ENCODE data around the gene UPK3A. TPM values are rescaled to one million over a fixed set of nuclear protein-coding genes. Genes with fewer than 3 reads are reported as not detected.

Gene UPK3A
- total and polyA plus RNA-seq, 2 of the 13 experiments (the other 11 are each of a cell fraction or from before 2014, with no cell fraction given): 10.5 to 13.8 TPM

DNA sequence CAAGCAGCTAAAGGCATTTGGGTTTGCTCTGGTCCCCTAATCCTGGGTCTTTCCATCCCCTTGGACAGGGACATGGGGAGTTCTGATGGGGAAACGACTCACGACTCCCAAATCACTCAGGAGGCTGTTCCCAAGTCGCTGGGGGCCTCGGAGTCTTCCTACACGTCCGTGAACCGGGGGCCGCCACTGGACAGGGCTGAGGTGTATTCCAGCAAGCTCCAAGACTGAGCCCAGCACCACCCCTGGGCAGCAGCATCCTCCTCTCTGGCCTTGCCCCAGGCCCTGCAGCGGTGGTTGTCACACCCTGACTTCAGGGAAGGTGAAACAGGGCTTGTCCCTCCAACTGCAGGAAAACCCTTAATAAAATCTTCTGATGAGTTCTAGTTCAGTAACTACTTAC, 10.7 kb downstream of the UPK3A start:
- Histone ChIP-seq H3K79me2 (ENCODE audit: insufficient read depth, low read length) (no peaks in the 10 kb centered on the region), H4K20me1 (ENCODE audit: insufficient read depth, low read length) (no peaks in the 10 kb centered on the region), H3K9ac (ENCODE audit: insufficient read depth, low read depth, low read length) (no peak overlapping the region), H3K36me3 (replicated peaks in 1 of 2; ENCODE audit: control insufficient read depth in 1 of 2, insufficient read depth in 2 of 2, low read length in 2 of 2) (no peaks in the 10 kb centered on the region; a peak in 1 of 5 replicates), H2AFZ (ENCODE audit: low read length) (no peak overlapping the region), H3K4me2 (ENCODE audit: low read depth, low read length) (no peak overlapping the region), H3K9me3 (ENCODE audit: low read length) (no peaks in the 10 kb centered on the region), H3K27me3 (ENCODE audit: control insufficient read depth in 1 of 2, insufficient read depth in 2 of 2, low read length in 2 of 2) (no peaks in the 10 kb centered on the region; a peak in 1 of 5 replicates), H3K27ac (ENCODE audit: extremely low read length, insufficient read depth, low read length) (no peak overlapping the region), H3K4me1 (ENCODE audit: insufficient read depth, low read length) (peaks cover 11% of the 10 kb centered on the region; the same call in 1 of the 2 replicates), H3K4me3 (replicated peaks in 1 of 3; ENCODE audit: insufficient read depth in 1 of 3, low read depth in 2 of 3, low read length in 3 of 3) (no peak overlapping the region)
- ChIA-PET CTCF (ENCODE audit: low intra/inter-chr PET ratio, low total read pairs) (no interaction called here), POLR2A (no interaction called here)
- in situ Hi-C loops (cut with HindIII; ENCODE audit: extremely low pct_ligation_motif_present, low pct_unique_long_range_greater_than_20kb) (no loop called here), intact Hi-C loops (cut with micrococcal nuclease; ENCODE audit: unreplicated experiment) (no loop called here)
- FAIRE-seq (no peak), DNase-seq (ENCODE audit: low spot score) (no peak), ATAC-seq (no peak)
- 80% methylated on average over 1 of the region's 9 CpGs for whole genome bisulfite sequencing (ENCODE audit: low lambda C conversion rate)
- no peak for TF ChIP-seq ZNF143 (CRISPR knock-in tag; IDR thresholded peaks at IDR 0.05)
- TF ChIP-seq ZNF180 (CRISPR knock-in tag; IDR thresholded peaks at IDR 0.05; ENCODE audit: borderline replicate concordance, low read depth): no peak
- TF ChIP-seq, protein P1, sequence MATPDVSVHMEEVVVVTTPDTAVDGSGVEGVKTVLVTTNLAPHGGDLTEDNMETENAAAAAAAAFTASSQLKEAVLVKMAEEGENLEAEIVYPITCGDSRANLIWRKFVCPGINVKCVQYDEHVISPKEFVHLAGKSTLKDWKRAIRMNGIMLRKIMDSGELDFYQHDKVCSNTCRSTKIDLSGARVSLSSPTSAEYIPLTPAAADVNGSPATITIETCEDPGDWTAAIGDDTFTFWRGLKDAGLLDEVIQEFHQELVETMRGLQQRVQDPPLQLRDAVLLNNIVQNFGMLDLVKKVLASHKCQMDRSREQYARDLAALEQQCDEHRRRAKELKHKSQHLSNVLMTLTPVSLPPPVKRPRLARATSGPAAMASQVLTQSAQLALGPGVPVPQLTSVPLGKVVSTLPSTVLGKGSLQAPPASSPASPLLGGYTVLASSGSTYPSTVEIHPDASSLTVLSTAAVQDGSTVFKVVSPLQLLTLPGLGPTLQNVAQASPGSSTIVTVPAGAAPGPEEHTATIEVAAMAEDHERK (CRISPR knock-in tag; IDR thresholded peaks at IDR 0.05; ENCODE audit: low read depth): no peak
- TF ChIP-seq ZFP37 (CRISPR knock-in tag; IDR thresholded peaks at IDR 0.05; ENCODE audit: borderline replicate concordance): no peak
- no peak for TF ChIP-seq STAG1 (CRISPR knock-in tag; IDR thresholded peaks at IDR 0.05)
- TF ChIP-seq, protein P2, sequence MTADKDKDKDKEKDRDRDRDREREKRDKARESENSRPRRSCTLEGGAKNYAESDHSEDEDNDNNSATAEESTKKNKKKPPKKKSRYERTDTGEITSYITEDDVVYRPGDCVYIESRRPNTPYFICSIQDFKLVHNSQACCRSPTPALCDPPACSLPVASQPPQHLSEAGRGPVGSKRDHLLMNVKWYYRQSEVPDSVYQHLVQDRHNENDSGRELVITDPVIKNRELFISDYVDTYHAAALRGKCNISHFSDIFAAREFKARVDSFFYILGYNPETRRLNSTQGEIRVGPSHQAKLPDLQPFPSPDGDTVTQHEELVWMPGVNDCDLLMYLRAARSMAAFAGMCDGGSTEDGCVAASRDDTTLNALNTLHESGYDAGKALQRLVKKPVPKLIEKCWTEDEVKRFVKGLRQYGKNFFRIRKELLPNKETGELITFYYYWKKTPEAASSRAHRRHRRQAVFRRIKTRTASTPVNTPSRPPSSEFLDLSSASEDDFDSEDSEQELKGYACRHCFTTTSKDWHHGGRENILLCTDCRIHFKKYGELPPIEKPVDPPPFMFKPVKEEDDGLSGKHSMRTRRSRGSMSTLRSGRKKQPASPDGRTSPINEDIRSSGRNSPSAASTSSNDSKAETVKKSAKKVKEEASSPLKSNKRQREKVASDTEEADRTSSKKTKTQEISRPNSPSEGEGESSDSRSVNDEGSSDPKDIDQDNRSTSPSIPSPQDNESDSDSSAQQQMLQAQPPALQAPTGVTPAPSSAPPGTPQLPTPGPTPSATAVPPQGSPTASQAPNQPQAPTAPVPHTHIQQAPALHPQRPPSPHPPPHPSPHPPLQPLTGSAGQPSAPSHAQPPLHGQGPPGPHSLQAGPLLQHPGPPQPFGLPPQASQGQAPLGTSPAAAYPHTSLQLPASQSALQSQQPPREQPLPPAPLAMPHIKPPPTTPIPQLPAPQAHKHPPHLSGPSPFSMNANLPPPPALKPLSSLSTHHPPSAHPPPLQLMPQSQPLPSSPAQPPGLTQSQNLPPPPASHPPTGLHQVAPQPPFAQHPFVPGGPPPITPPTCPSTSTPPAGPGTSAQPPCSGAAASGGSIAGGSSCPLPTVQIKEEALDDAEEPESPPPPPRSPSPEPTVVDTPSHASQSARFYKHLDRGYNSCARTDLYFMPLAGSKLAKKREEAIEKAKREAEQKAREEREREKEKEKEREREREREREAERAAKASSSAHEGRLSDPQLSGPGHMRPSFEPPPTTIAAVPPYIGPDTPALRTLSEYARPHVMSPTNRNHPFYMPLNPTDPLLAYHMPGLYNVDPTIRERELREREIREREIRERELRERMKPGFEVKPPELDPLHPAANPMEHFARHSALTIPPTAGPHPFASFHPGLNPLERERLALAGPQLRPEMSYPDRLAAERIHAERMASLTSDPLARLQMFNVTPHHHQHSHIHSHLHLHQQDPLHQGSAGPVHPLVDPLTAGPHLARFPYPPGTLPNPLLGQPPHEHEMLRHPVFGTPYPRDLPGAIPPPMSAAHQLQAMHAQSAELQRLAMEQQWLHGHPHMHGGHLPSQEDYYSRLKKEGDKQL (CRISPR knock-in tag; IDR thresholded peaks at IDR 0.05; ENCODE audit: low read depth): no peak
- TF ChIP-seq NFE2L2 (IDR thresholded peaks at IDR 0.05; ENCODE audit: low read length): no peak
- no peak for TF ChIP-seq ARHGAP35 (CRISPR knock-in tag; IDR thresholded peaks at IDR 0.05; ENCODE audit: borderline replicate concordance)
- TF ChIP-seq SATB2 (CRISPR knock-in tag; IDR thresholded peaks at IDR 0.05): no peak
- TF ChIP-seq FOXA3 (CRISPR knock-in tag; IDR thresholded peaks at IDR 0.05): no peak
- TF ChIP-seq ZFX (CRISPR knock-in tag; IDR thresholded peaks at IDR 0.05; ENCODE audit: low read depth): no peak
- no peak for TF ChIP-seq TAF1 (CRISPR knock-in tag; IDR thresholded peaks at IDR 0.05)
- no TSS peak for BruUV-seq (replicated peaks)
